RWPE2 (cell line): Measurements from ENCODE around the gene MBOAT2.

ENCODE experiments used
- ATAC-seq: fragments of 200-7000 bp; cut with Tn5 transposase; 3 replicates; pipeline ENCODE4 v1.9.1; 2021; ENCODE audit warnings: low read depth
- DNase-seq: peaks from one replicate; pipeline ENCODE4 v3.0.0-alpha.2; 2020; ENCODE audit warnings: low spot score
- H3K27ac ChIP-seq: fragments of 450-650 bp; 2 replicates; pipeline ENCODE4 v1.5.1; 2017; ENCODE audit warnings: mild to moderate bottlenecking; ENCODE audit not compliant: poor library complexity, severe bottlenecking
- H3K27me3 ChIP-seq: fragments of 250-450 bp; sonication (Bioruptor Pico); 2 replicates; pipeline ENCODE4 v1.5.1; 2021; ENCODE audit warnings: mild to moderate bottlenecking, moderate library complexity; ENCODE audit not compliant: insufficient read depth, poor library complexity, severe bottlenecking
- H3K36me3 ChIP-seq: fragments of 250-450 bp; sonication (Bioruptor Pico); 2 replicates; pipeline ENCODE4 v1.5.1; 2020; ENCODE audit warnings: low read depth, mild to moderate bottlenecking, moderate library complexity
- H3K4me1 ChIP-seq: fragments of 250-450 bp; sonication (Bioruptor Pico); 2 replicates; pipeline ENCODE4 v1.5.1; 2021; ENCODE audit warnings: mild to moderate bottlenecking, moderate library complexity; ENCODE audit not compliant: insufficient read depth, poor library complexity, severe bottlenecking
- H3K4me3 ChIP-seq: fragments of 250-450 bp; sonication (Bioruptor Pico); 2 replicates; pipeline ENCODE4 v1.5.1; 2021; ENCODE audit warnings: mild to moderate bottlenecking, moderate library complexity; ENCODE audit not compliant: severe bottlenecking
- H3K9me3 ChIP-seq: fragments of 250-450 bp; sonication (Bioruptor Pico); 2 replicates; pipeline ENCODE4 v1.5.1; 2021; ENCODE audit warnings: mild to moderate bottlenecking, moderate library complexity; ENCODE audit not compliant: severe bottlenecking
- CTCF ChIP-seq: fragments of 450-650 bp; IDR thresholded peaks from one replicate; pipeline ENCODE4 v1.5.1; 2017; ENCODE audit warnings: mild to moderate bottlenecking, moderate library complexity; ENCODE audit not compliant: poor library complexity, severe bottlenecking

MBOAT2 gene

GRCh38 chr2:8999797-9000196 is 3.7 kb downstream of the MBOAT2 start:
- no peak overlapping the region for H3K27ac ChIP-seq
- H3K27me3 ChIP-seq: no peaks in the 10 kb centered on the region
- no peak overlapping the region for H3K4me3 ChIP-seq
- no peaks in the 10 kb centered on the region for H3K36me3 ChIP-seq
- ATAC-seq: no peak
- TF ChIP-seq CTCF: no peak
- DNase-seq: no peak
- H3K4me1 ChIP-seq: peaks cover 37% of the 10 kb centered on the region
- no peaks in the 10 kb centered on the region for H3K9me3 ChIP-seq

- ATAC-seq (no peak), DNase-seq (no peak)
- Histone ChIP-seq H3K4me1 (peaks cover 32% of the 10 kb centered on the region), H3K27me3 (no peaks in the 10 kb centered on the region), H3K9me3 (no peaks in the 10 kb centered on the region), H3K36me3 (no peaks in the 10 kb centered on the region), H3K4me3 (no peak overlapping the region), H3K27ac (no peak overlapping the region)
- no peak for TF ChIP-seq CTCF
Observed at GRCh38 chr2:8999102-8999446, 4.4 kb downstream of the MBOAT2 start.

- Histone ChIP-seq H3K9me3 (no peaks in the 10 kb centered on the region), H3K36me3 (no peaks in the 10 kb centered on the region), H3K4me1 (peaks cover 32% of the 10 kb centered on the region), H3K27ac (no peak overlapping the region), H3K4me3 (no peak overlapping the region), H3K27me3 (no peaks in the 10 kb centered on the region)
- ATAC-seq: no peak
- no peak for TF ChIP-seq CTCF
- no peak for DNase-seq
Observed at GRCh38 chr2:8998418-8999101, 4.9 kb downstream of the MBOAT2 start.

- Histone ChIP-seq H3K4me1 (peaks cover 32% of the 10 kb centered on the region), H3K36me3 (no peaks in the 10 kb centered on the region), H3K4me3 (no peak overlapping the region), H3K27me3 (no peaks in the 10 kb centered on the region), H3K9me3 (no peaks in the 10 kb centered on the region), H3K27ac (no peak overlapping the region)
- TF ChIP-seq CTCF: no peak
- DNase-seq (no peak), ATAC-seq (no peak)
Observed at GRCh38 chr2:8997631-8998030, 5.9 kb downstream of the MBOAT2 start.

GRCh38 chr2:8997108-8997507 is 6.4 kb downstream of the MBOAT2 start:
- Histone ChIP-seq H3K27ac (no peak overlapping the region), H3K27me3 (no peaks in the 10 kb centered on the region), H3K36me3 (no peaks in the 10 kb centered on the region), H3K4me3 (no peak overlapping the region), H3K4me1 (peaks cover 27% of the 10 kb centered on the region), H3K9me3 (no peaks in the 10 kb centered on the region)
- DNase-seq (no peak), ATAC-seq (no peak)
- TF ChIP-seq CTCF: no peak
